Stimulated activated CD4-positive, alpha-beta T cell treated with anti-CD3 and anti-CD28 coated beads, Interleukin-1b, Interleukin-23, amount 100 ng/mL, for 48 hours (primary cell): ENCODE measurements around the gene SCUBE2.
A peak's percentile ranks its signal among the peaks of the same experiment; 100 is the strongest.

ENCODE experiments used
- DNase-seq: peaks from one replicate; pipeline ENCODE4 v3.0.0-alpha.2; 2020

The SCUBE2 gene

DNA sequence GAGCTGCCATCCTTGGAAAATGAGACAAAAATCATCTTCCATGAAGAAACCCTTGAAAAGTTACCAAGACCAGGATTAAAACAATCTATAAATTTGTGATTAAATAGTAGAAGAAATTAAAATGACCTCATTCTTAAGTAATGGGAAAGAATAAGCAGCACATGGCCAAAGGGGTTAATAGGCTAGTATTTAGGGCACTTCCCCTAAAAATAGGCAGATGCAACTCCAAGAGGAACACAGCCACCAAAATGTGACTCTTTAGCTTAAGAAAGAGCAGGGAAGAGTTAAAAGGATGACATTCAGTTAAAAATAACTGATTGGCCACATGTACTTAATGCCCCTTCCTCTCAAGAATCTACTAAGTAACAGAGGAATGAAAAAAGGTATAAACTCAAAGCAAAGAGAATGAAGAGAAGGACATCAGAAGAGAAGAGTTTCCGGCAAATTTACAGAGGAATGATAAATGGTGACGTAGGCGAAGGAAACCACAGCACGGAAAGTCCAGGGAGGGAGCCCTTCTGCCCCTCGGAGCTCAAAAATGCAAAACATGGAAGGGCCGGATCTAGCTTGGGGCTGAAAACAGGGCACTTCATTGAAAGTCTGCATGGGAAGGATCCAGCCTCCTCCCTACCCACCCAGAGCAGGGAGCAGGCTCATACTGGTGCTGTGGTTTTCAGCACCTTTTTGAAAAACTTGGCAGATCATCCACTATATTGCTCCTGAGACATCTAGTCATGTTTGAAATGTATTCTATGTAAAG is 17.8 kb downstream of the SCUBE2 start:
- DNase-seq = no peak

DNA sequence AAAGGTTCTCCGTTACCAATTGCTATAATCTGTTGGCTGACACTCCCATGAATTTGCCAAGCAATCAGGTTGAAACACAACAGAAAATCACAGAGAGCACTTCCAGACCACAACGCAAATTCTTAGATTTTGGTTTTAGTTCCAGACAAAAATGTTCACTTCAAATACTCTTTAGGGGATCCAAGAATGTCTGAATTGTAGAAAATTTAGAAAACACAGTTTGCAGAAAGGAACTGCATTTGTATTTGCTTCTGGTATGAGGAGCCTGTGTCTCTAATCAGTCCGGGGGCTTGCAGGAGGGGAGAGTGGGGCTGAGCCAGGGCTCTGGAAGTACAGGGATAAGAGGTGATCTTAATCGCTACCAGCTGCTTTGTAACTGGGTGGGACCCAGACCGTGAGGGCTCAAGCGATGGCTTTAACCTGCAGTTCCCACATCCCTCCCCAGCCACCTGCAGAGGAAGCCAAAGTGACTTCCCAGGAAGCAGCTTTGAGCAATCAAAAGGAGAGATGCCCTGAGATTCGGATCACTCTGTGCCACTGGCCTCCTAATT is 18.7 kb downstream of the SCUBE2 start:
- DNase-seq = no peak

DNA sequence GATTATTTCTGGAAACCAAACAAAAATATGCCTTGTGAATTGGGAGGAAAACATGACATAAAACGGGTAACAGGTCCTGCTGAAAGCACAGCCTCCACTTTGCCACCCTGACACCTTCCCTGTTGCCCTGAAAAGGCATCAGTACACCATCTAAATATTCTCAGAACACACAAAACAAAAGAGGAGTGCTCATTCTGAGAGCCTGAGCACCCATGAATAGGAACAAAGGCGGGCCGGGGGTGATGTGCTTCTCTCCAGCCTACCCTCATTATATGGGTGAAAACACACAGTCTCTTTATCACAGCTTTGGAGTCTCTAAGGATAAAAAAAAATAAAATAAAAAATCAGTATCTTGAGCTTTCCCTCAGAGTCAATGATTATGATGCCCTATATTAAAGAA is 19.7 kb downstream of the SCUBE2 start:
- no peak for DNase-seq

- DNase-seq = no peak
Measured at GRCh38 chr11:9070749-9071491, 20.5 kb downstream of the SCUBE2 start.

DNA sequence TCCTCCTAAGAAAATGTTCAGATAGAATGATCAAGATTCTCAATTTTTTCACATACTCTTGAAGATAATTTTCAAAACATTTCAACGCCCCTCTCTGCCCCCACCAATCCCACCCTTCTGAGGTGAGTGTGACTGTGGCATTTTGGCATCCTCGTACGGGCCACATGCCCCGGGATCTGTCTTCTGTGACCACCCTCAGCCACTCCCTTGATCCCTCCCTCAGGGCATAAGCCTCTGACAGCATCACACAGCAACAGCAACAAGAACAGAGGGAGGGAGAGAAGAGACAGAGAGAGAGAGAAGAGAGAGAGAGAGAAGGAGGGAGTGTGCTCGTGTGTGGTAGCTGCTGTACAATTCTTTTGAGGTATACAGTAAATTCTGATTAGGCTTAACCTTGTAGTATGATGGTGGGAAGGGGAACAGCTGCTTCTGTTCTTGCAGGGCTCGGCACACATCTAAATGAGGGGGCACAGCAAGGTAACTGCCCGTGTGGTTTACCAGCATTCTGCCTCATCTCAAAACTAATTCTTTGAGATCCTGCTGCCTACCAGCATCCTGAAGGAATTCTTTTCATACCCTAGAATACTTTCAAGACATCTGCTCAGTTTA is 21.4 kb downstream of the SCUBE2 start:
- DNase-seq = no peak

DNA sequence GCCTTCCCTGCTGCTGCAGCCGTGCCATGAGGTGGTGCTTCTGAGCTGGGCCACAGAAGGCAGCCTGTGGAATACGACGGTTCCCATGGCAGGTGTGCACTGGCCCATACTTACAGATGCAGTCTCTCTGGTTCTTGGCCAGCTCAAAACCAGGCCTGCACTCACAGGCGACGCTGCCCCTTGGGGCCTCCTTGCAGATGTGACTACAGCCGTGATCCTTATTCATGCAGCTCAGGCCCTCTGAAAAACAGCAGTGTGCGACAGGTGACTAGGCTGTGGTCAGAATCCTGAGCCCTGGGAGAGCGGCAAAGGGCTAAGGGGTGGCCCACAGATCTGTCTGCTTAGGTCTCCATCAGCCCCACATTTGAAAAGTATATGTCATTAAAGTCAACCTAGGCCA is 22.1 kb downstream of the SCUBE2 start:
- DNase-seq = no peak

GRCh38 chr11:9066433-9066925 is 24.9 kb downstream of the SCUBE2 start:
- DNase-seq = no peak

DNA sequence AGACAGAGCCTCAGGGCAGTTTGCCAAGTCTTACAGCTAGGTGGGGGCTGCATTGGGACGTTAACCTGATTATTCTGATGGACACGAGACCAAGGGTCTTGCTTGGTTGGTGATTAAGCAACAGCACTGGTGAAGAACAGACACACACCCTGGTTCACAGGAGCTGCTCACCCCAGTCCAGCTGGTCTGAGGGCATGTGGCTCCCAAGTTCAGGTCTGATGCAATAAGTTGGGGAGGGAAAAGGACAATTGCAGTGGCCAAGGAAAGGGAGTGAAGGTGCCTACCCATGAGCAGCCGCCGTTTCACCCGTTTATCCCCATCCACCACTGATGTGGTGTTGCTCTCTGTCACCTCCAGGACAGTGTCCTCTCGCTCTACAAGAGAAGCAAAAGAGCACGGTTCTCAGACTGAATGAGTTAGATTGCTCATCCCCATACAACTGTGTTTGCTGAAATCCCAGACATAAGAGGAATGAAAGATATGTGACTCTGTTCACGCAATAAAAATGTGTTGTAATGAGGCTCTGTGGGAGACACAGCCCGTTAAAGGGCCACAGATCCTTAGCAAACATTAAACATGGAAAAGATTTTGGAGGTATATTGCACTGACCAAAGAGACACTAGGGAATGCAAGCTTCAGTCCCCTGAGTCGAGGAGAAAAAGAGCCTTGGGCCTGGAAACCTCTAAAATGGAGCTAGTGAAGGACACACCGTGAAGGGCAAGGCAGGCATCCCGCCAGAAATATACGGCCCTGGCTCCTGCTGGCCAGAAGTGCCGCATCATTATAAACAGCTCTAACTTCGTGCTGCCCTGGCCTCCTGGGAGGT is 25.6 kb downstream of the SCUBE2 start:
- DNase-seq = no peak

DNA sequence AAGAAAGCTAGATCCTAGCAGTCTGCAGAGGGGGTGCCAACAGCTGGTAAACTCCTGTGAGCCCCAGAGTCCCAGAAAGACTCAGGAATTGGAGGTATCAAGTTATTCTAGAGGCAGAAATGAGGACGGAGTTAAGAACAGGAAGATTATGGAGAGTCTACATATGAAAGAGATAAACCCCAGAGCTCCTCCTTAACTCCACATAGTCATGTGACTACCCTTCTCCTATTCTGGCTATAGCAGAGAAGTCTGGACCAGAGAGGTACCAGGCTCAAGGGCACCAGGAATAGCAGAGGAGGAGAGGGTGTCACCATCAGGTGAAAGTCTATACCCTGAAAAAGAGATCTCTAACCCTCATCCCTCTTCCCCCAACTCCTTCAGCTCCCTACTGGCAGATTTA is 29.6 kb downstream of the SCUBE2 start:
- no peak for DNase-seq

GRCh38 chr11:9060700-9061111 is 30.7 kb downstream of the SCUBE2 start:
- peak; percentile 85 for DNase-seq

- DNase-seq = no peak
Measured at GRCh38 chr11:9059406-9059805, 32.0 kb downstream of the SCUBE2 start.

DNA sequence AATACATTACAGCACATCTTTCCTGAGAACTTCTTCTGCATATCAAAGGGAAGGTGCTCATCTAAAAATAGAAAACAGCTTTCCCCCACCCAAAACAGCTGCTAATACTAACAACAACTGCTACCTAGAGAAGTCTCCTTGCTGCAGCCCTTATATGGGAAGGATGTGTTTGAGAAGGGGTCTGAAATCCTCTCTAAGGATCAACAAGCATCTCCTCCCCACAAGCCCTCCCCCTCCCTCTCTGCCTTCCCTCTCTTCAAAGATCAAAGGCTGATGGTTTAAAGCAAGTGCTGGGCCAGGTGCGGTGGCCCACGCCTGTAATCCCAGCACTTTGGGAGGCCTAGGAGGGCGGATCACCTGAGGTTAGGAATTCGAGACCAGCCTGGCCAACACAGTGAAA is 33.5 kb downstream of the SCUBE2 start:
- no peak for DNase-seq

DNA sequence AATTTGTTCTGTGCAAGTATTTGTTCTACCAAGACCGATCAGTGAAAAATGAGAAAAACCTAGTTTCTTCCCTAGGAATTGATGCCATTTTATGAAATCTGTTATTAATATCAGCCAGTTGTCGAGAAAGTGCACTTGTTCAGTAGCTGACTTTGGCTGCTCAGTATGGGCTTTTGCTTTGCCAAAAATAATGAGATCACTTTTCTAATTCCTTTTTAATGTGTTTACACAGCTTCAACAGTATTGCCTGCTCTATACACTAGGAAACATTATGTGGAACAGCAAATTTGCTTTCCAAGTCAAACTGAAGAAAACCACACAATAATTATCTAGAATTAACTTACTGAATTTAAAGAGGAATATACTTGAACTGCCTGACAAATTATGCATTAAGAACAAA is 34.4 kb downstream of the SCUBE2 start:
- no peak for DNase-seq

- DNase-seq = no peak
Measured at GRCh38 chr11:9056467-9056866, 34.9 kb downstream of the SCUBE2 start.

DNA sequence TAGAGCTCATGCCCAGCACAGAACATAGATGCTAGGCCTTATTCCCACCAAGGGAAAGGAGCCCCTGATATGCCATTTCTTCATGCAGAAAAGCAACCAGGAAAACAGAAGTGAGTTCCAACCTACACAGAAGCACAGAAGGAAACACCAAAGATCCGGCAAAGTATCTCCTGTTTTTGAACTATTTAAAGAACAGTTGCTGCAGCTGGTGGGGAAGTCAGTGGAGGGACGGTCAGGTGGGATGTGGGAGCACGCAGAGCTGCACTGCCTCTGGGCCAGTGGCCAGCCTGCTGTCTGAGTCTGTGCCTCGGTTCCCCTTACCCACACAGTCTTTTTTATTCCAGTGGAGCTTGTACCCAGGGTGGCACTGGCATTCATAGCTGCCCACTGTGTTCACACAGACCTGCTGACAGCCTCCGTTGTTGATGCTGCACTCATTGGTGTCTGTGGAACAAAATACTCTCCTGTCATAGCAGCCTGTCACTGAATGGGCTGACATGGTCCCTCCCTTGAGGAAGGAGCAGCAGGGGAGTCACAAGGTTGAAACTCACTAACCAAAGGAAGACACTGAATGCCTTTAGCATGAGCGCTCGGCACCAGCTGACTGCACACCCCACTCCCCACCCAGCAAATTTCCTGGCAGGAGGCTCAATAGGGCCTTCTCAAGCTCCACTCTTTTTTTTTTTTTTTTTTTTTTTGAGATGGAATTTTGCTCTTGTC is 37.9 kb downstream of the SCUBE2 start:
- no peak for DNase-seq

DNA sequence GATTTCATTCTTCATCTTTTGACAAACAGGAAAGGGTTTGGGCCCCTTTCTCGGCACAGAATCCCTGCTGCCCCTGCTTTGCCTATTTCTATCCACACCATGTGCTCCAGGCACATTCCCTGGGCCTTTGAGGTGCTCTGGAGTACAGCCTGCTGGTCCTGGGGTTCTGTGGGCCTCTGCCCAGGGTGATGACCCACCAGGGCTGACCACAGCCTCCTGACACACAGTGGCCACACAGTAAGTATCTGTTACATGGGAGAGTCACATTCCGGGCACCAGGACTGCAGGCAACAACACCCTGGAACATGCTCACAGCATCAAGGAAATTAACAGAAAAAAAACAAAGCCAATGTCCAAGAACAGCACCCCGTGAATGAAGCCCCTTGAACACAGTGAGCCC is 39.1 kb downstream of the SCUBE2 start:
- no peak for DNase-seq

- DNase-seq = no peak
Measured at GRCh38 chr11:9049959-9050358, 41.4 kb downstream of the SCUBE2 start.

- no peak for DNase-seq
Measured at GRCh38 chr11:9047964-9048523, 43.4 kb downstream of the SCUBE2 start.

GRCh38 chr11:9046481-9046880 is 44.9 kb downstream of the SCUBE2 start:
- no peak for DNase-seq

GRCh38 chr11:9042488-9042887 is 48.9 kb downstream of the SCUBE2 start:
- DNase-seq = no peak

- DNase-seq = no peak
Measured at GRCh38 chr11:9041747-9042146, 49.7 kb downstream of the SCUBE2 start.

DNA sequence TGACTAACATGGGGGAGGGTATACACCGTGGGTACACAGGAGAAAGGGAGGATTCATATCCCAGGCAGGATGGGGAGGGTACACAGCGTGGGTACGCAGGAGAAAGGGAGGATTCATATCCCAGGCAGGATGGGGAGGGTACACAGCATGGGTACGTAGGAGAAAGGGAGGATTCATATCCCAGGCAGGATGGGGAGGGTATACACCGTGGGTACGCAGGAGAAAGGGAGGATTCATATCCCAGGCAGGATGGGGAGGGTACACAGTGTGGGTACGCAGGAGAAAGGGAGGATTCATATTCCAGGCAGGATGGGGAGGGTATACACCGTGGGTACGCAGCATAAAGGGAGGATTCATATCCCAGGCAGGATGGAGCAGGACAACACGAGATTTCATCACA is 51.0 kb downstream of the SCUBE2 start:
- DNase-seq = no peak
